D721Med (cell line): ENCODE measurements around the gene TMEM187.

Experiments
- DNase-seq: peaks from one replicate; pipeline ENCODE4 v3.0.0; 2011; ENCODE audit warnings: low spot score; ENCODE audit not compliant: insufficient read length
- FAIRE-seq: peaks from 2 replicates; lab custom pipeline; 2011; peaks lifted over from hg19 to GRCh38; lab: Jason Lieb, UNC
- CTCF ChIP-seq: IDR thresholded peaks from 2 replicates; pipeline ENCODE4 v1.5.1; 2012; ENCODE audit warnings: mild to moderate bottlenecking, control low read depth; ENCODE audit not compliant: insufficient read depth; ENCODE audit errors: missing control alignments

TMEM187 gene

DNA sequence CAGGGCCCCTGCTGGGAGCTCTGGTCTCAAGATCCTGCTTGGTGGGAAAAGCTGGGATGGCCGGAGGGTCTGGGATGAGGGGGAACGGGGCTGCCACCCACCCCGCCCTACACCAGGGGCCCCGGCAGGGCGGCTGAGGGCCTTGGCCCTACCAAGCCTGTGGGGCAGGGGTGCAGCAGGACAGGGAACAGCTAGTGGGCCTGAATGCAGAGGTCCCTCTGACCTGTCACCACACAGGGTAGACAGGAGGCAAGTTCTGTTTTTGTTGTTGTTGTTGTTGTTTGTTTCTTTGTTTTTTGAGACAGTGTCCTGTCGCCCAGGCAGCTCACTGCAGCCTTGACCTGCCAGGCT is 27.8 kb upstream of the TMEM187 start:
- no peak for TF ChIP-seq CTCF
- FAIRE-seq (no peak), DNase-seq (no peak)

DNA sequence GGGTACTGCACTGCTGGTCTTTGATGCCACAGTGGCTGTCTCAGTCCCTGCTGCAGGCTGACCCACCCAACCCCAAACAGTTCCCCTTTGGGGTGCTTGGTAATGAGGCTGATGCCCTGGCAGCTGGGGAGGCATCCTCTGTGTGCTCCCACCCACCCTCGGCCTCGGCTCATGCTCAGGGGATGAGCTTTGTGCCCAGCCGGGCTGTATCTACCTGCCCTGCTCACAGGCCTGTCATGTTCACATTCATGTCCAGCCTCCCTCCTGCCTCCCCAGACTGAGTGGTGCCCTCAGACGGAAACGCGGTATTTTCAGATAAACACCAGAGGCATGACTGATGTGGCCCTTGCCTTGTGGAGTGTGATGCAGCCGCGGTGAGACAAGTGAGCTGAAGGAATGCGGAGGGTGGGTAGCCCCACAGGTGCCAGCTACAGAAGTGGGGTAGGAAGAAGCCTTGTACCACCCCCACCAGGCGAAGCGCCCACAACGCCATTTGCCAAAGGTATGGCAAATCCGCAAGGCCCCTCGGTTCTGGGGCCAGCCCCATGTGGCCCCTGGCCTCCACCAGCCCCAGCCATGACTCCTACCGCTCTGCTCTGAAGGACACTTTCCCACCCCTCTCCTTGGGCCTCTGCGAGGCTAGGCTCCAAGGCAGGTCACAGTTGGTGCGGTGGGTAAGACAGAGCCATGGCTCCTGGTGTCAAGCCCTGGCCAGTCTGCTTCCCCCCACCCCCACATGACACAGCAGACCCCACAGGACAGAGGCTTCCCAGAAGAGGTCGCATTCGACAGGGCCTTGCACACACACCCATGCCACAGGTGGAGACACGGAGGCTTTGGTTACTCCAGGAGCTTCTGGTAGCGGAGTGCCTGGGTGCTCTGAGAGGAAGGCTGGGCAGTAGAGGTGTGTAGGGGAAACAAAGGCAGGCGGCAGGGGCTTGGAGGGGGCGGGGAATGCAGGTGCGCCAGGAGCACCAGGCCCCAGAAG is 26.3 kb upstream of the TMEM187 start:
- no peak for TF ChIP-seq CTCF
- DNase-seq (no peak), FAIRE-seq (no peak)

DNA sequence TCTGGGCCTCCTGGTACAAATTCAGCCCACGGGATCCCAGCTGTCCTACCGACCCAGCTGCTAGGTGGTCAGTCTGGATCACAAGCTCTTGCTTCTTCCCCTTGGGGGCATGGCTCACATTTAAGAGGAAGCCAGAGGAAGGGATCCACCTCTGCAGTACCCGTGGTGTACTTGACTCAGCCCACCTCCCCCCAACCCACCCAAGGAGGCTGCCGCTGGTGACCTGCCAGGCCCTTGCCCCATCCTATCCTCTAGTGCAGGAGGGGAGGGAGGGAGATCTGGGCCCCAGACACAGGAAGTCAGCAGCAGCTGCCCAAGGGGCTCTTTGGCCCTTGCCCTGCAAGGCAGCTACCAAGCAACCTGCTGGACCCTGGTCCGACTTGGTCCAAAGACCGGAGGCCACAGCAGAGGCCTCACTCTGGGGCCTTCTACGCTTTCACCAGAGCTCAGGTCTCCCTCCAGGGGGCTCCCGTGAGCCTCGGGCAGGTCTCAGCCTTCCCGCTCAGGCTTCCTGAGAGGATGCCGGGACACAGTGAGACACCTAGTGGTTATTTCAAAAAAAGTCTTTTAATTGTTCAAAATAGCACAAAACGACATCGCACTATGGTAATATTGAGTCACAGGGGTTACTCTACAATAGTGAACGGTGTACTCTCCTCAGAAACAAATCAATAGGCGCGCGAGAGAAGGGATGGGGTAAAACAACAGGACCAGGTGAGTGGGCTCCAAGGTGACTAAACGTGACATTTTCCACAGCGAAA is 25.4 kb upstream of the TMEM187 start:
- peak; percentile 58 for DNase-seq
- TF ChIP-seq CTCF, result peak; percentile 62
- FAIRE-seq, result no peak

- no peak for TF ChIP-seq CTCF
- FAIRE-seq, result no peak
- no peak for DNase-seq
These were observed 24.5 kb upstream of the TMEM187 start for GRCh38 chrX:153948002-153948466.

GRCh38 chrX:153948847-153949805 is 23.4 kb upstream of the TMEM187 start:
- FAIRE-seq, result no peak
- no peak for DNase-seq
- no peak for TF ChIP-seq CTCF

GRCh38 chrX:153950127-153950526 is 22.4 kb upstream of the TMEM187 start:
- FAIRE-seq (no peak), DNase-seq (no peak)
- no peak for TF ChIP-seq CTCF
